HL-60 (cell line): ENCODE data around the gene AKT3.

Experiments used
- GABPA ChIP-seq: IDR thresholded peaks from 2 replicates; pipeline ENCODE4 v1.6.1; 2012; ENCODE audit warnings: low read depth
- POLR2AphosphoS5 ChIP-seq: IDR thresholded peaks from 2 replicates; pipeline ENCODE4 v1.6.1; 2012; ENCODE audit warnings: low read depth
- SPI1 ChIP-seq: IDR thresholded peaks from 2 replicates; pipeline ENCODE4 v1.6.1; 2012; ENCODE audit warnings: low read depth, mild to moderate bottlenecking, borderline replicate concordance
- TF ChIP-seq, protein P1 (sequence below): IDR thresholded peaks from one replicate; pipeline ENCODE4 v1.5.1; 2011; ENCODE audit warnings: low read length, control low read depth, inconsistent platforms; ENCODE audit not compliant: insufficient read depth
- TF ChIP-seq, protein P2 (sequence below): IDR thresholded peaks from 2 replicates; pipeline ENCODE4 v1.6.1; 2012; ENCODE audit warnings: low read depth; ENCODE audit not compliant: insufficient replicate concordance

GRCh38 chr1:243447347-243447746, 402.7 kb downstream of the AKT3 start:
- no peak for TF ChIP-seq GABPA
- TF ChIP-seq, protein P1, sequence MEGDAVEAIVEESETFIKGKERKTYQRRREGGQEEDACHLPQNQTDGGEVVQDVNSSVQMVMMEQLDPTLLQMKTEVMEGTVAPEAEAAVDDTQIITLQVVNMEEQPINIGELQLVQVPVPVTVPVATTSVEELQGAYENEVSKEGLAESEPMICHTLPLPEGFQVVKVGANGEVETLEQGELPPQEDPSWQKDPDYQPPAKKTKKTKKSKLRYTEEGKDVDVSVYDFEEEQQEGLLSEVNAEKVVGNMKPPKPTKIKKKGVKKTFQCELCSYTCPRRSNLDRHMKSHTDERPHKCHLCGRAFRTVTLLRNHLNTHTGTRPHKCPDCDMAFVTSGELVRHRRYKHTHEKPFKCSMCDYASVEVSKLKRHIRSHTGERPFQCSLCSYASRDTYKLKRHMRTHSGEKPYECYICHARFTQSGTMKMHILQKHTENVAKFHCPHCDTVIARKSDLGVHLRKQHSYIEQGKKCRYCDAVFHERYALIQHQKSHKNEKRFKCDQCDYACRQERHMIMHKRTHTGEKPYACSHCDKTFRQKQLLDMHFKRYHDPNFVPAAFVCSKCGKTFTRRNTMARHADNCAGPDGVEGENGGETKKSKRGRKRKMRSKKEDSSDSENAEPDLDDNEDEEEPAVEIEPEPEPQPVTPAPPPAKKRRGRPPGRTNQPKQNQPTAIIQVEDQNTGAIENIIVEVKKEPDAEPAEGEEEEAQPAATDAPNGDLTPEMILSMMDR: no peak
- TF ChIP-seq SPI1: no peak
- TF ChIP-seq POLR2AphosphoS5: no peak
- TF ChIP-seq, protein P2, sequence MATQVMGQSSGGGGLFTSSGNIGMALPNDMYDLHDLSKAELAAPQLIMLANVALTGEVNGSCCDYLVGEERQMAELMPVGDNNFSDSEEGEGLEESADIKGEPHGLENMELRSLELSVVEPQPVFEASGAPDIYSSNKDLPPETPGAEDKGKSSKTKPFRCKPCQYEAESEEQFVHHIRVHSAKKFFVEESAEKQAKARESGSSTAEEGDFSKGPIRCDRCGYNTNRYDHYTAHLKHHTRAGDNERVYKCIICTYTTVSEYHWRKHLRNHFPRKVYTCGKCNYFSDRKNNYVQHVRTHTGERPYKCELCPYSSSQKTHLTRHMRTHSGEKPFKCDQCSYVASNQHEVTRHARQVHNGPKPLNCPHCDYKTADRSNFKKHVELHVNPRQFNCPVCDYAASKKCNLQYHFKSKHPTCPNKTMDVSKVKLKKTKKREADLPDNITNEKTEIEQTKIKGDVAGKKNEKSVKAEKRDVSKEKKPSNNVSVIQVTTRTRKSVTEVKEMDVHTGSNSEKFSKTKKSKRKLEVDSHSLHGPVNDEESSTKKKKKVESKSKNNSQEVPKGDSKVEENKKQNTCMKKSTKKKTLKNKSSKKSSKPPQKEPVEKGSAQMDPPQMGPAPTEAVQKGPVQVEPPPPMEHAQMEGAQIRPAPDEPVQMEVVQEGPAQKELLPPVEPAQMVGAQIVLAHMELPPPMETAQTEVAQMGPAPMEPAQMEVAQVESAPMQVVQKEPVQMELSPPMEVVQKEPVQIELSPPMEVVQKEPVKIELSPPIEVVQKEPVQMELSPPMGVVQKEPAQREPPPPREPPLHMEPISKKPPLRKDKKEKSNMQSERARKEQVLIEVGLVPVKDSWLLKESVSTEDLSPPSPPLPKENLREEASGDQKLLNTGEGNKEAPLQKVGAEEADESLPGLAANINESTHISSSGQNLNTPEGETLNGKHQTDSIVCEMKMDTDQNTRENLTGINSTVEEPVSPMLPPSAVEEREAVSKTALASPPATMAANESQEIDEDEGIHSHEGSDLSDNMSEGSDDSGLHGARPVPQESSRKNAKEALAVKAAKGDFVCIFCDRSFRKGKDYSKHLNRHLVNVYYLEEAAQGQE: no peak
